Activated CD4-positive, alpha-beta memory T cell treated with anti-CD3 and anti-CD28 coated beads, Interleukin-2, amount 10 ng/mL, durations not matched to agents 7 days and 5 days (primary cell): ENCODE data around the gene TXNDC11. TPM values are rescaled to one million over a fixed set of nuclear protein-coding genes. Genes with fewer than 3 reads are reported as not detected.

Source experiments
- CTCF ChIA-PET: fragments of 350-600 bp; sonication (Branson Sonifier 250); formaldehyde crosslinking; loops from one replicate; lab custom pipeline; 2021; ENCODE audit warnings: antibody characterized with exemption, inconsistent platforms; lab: Charles Lee
- POLR2A ChIA-PET: fragments of 350-600 bp; sonication (Branson Sonifier 250); formaldehyde crosslinking; loops from one replicate; lab custom pipeline; 2021; ENCODE audit warnings: antibody characterized with exemption; lab: Charles Lee
- DNase-seq: peaks from one replicate; pipeline ENCODE4 v3.0.0-alpha.2; 2020
- H3K27ac Mint-ChIP-seq: one replicate; pipeline ENCODE4 v1.8.0; 2021; ENCODE audit warnings: mild to moderate bottlenecking, mixed read lengths
- H3K27me3 Mint-ChIP-seq: one replicate; pipeline ENCODE4 v1.8.0; 2021; ENCODE audit warnings: mixed read lengths
- H3K36me3 Mint-ChIP-seq: one replicate; pipeline ENCODE4 v1.8.0; 2021; ENCODE audit warnings: low read depth, mixed read lengths
- H3K4me1 Mint-ChIP-seq: one replicate; pipeline ENCODE4 v1.8.0; 2021; ENCODE audit warnings: mixed read lengths
- H3K4me3 Mint-ChIP-seq: one replicate; pipeline ENCODE4 v1.8.0; 2021; ENCODE audit warnings: mild to moderate bottlenecking, mixed read lengths
- H3K9me3 Mint-ChIP-seq: one replicate; pipeline ENCODE4 v1.8.0; 2021; ENCODE audit warnings: mixed read lengths
- total RNA-seq, 2 experiments: library from RNA; stranded (reverse); gene quantifications; one replicate each; pipeline ENCODE4 v1.2.3, GENCODE V29; 2021

The TXNDC11 gene
- total RNA-seq, 2 experiments from 2014 or later, result 45.3 to 46.6 TPM

DNA sequence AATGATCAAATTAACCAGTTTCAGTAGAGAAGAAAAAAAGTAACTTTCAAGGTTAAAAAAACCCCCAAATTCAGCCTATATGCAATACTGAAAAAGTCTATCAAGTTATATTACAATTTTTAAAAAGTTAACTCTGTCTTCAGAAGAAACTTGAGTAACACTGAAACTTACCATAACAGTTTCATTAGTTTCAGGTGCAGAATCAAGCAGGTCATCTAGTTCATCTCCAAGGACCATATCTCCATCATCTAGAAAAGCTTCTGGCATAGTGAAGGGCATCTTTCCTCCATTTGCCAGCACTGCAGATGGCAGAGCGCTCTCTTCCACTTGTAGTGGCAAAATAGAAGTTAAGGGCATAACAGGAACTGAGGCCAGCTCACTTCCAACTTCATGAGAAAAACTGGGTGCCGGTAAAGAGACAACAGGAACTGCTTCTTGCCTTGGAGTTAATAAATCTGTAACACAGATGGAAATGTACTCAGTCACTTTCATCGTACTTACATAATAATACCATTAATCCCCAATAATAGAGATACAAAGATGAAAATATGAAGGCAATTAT, 31.5 kb upstream of the TXNDC11 start:
- DNase-seq, result no peak
- Mint-ChIP-seq H3K4me3 (no peak overlapping the region), H3K27ac (peak overlapping the region; percentile 15), H3K4me1 (peaks cover 17% of the 10 kb centered on the region), H3K36me3 (peaks cover 41% of the 10 kb centered on the region), H3K9me3 (no peaks in the 10 kb centered on the region), H3K27me3 (no peaks in the 10 kb centered on the region)
- POLR2A ChIA-PET, result no interaction called here
- CTCF ChIA-PET, result no interaction called here

DNA sequence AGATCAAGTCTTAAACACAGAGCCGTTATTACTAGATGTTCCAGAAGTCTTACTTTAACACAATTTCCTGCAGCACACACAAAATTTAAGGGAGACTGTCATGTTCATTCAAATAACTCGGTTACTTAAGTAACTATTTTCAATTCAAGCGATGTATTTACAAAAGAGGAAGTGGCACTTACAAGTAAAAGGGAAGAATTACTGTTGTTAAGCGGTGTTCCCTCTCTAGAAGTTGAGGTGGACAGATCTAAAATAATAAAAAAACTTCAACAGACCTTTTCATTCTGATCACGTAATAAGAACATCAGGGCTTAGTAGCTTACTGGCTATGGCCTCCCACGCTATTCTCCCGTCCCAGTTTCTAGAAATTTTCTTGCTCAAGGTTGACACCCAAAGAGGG, 26.2 kb upstream of the TXNDC11 start:
- H3K27ac Mint-ChIP-seq, result no peak overlapping the region
- CTCF ChIA-PET, result interaction anchor here (0.6 kb wide), 1 partner anchor 41 kb away, joined by 4 read pairs; no protein-coding TSS in a partner anchor
- H3K4me1 Mint-ChIP-seq, result peaks cover 18% of the 10 kb centered on the region
- H3K27me3 Mint-ChIP-seq, result no peaks in the 10 kb centered on the region
- POLR2A ChIA-PET, result interaction anchor here (0.9 to 1.3 kb wide), 3 partner anchors 13 to 78 kb away, joined by 3 to 6 read pairs (median 4); partner anchors contain the start of gene TXNDC11
- no peak overlapping the region for H3K4me3 Mint-ChIP-seq
- H3K36me3 Mint-ChIP-seq, result peaks cover 62% of the 10 kb centered on the region
- DNase-seq, result no peak
- no peaks in the 10 kb centered on the region for H3K9me3 Mint-ChIP-seq

DNA sequence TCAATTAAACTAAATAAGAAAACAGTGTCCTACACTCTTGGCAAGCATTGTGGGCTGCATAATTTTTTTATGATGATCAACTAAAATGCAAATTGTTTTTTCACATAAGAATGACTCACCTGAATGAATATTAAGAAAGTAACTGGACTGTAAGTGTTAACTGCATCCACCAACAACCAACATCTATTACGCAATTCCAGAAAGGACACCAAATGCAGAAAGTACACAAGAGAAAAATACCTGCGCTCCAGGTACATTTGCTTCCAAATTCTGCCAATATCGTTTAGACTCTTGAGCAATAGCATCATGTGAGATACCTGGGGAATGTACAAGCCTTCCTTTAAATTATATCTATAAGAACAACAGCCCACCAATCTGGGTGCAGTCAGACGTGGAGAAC, 19.8 kb upstream of the TXNDC11 start:
- POLR2A ChIA-PET, result no interaction called here
- H3K36me3 Mint-ChIP-seq, result peaks cover 72% of the 10 kb centered on the region

DNA sequence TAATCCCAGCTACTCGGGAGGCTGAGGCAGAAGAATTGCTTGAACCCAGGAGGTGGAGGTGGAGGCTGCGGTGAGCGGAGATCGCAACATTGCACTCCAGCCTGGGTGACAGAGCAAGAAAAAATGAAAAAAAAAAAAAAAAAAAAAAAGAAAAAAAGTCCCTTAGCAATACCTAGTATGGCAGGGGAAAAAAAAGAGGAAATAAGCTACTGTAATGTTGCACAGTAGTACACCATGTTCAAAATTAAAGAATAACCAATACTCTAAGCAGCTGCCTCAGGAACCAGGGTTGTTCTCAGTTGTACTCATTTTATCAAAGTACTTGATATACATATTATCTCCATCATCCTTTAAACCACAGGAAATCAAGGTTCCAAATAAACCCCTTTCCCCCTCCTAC, 17.3 kb upstream of the TXNDC11 start:
- peaks cover 79% of the 10 kb centered on the region for H3K36me3 Mint-ChIP-seq
- H3K27me3 Mint-ChIP-seq, result no peaks in the 10 kb centered on the region
- ChIA-PET CTCF (interaction anchor here (1.1 kb wide), 1 partner anchor 12 kb away, joined by 3 read pairs; no protein-coding TSS in a partner anchor), POLR2A (interaction anchor here (1.2 kb wide), 1 partner anchor 27 kb away, joined by 3 read pairs; no protein-coding TSS in a partner anchor)
- no peak overlapping the region for H3K27ac Mint-ChIP-seq
- H3K4me3 Mint-ChIP-seq, result no peak overlapping the region
- no peak for DNase-seq
- no peaks in the 10 kb centered on the region for H3K9me3 Mint-ChIP-seq
- H3K4me1 Mint-ChIP-seq, result no peaks in the 10 kb centered on the region

More for the DNA sequence above, 19.8 kb upstream of the TXNDC11 start:
- H3K4me1 Mint-ChIP-seq, result no peaks in the 10 kb centered on the region
- no peak for DNase-seq
- CTCF ChIA-PET, result interaction anchor here (1.5 kb wide), 1 partner anchor 19 kb away, joined by 4 read pairs; no protein-coding TSS in a partner anchor
- no peaks in the 10 kb centered on the region for H3K27me3 Mint-ChIP-seq
- no peak overlapping the region for H3K4me3 Mint-ChIP-seq
- no peaks in the 10 kb centered on the region for H3K9me3 Mint-ChIP-seq
- H3K27ac Mint-ChIP-seq, result no peak overlapping the region

DNA sequence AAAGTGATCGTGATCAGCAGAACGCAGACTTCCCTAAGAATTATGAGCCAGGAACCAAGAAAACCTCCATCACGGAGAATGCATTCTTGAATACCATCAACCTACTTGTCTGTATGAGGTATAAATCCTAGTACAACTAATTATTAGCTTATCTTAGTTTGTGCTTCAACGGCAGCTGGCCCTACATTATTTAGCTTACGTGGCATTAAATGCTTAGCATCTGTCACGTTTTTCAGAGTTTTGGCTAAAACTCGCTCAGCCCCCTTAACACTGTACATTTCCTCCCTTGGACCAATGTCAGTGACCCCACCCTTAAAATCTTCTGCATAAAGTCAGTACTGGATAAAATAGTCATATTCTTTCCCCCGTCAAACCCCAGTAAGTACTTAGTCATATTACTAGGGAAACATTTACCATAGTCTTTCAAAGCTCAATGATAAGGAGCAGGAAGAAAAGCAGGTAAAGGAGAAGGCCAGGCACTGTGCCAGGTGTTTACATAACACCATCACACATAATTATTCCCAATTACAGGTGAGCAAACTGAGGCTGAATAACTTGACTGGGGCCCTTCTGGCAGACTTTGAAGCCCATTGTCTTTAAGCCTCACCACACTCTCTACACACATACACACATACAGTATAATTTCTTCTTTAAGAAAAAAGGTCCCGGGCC, 16.6 kb upstream of the TXNDC11 start:
- no peak overlapping the region for H3K27ac Mint-ChIP-seq
- no peaks in the 10 kb centered on the region for H3K9me3 Mint-ChIP-seq
- H3K4me3 Mint-ChIP-seq, result no peak overlapping the region
- CTCF ChIA-PET, result interaction anchor here (1.1 kb wide), 1 partner anchor 11 kb away, joined by 3 read pairs; no protein-coding TSS in a partner anchor
- DNase-seq, result no peak
- peaks cover 74% of the 10 kb centered on the region for H3K36me3 Mint-ChIP-seq
- POLR2A ChIA-PET, result interaction anchor here (1.2 to 1.3 kb wide), 2 partner anchors 28 to 38 kb away, joined by 3 to 6 read pairs; partner anchors contain the start of gene ZC3H7A
- no peaks in the 10 kb centered on the region for H3K27me3 Mint-ChIP-seq
- no peaks in the 10 kb centered on the region for H3K4me1 Mint-ChIP-seq

DNA sequence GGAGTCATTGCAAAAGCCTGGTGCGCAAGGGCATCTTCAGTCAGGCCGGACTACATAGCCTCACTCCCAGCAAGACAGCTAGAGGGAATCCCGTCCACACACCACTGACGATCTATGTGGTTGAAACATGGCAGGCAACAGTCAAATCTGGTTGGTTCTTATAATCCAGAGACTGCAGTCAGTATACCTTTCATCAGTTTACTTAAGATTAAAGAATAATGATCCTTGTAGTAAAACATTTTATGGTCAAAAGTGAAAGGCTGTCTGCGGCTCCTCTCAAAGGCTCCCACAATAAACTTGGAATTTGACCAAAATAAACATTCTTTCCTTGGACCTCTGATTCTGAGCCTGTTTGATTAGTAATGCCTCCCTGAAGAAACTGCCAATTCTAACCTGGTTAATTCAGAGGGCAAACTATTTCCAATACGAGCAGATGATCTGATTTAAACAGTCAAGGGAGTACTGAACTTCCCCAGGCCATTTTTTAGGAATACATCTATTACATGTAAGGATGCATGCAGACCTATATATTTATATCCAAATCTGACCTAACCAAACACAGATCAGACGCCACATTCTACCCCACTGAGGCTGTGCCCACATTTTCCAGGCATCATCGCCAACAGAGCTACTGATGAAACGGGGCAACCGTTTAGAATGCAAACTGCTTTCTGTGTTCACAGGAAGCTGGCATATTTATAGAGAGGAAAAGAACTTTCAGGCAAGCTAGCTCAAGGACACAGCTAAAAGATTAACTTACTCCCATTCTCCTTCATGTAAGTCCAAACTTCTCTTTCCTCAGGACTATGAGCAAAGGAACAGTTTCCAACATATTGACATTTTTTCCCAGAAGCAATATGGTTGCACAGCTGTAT, 15.3 kb upstream of the TXNDC11 start:
- Mint-ChIP-seq H3K4me1 (no peaks in the 10 kb centered on the region), H3K27me3 (no peaks in the 10 kb centered on the region), H3K27ac (no peak overlapping the region), H3K9me3 (no peaks in the 10 kb centered on the region), H3K36me3 (peaks cover 74% of the 10 kb centered on the region), H3K4me3 (no peak overlapping the region)
- ChIA-PET CTCF (interaction anchor here (1.0 kb wide), 1 partner anchor 40 kb away, joined by 3 read pairs; the partner anchor contains the start of gene ZC3H7A), POLR2A (interaction anchor here (0.6 to 1.3 kb wide), 3 partner anchors 10 to 40 kb away, joined by 3 to 6 read pairs (median 3); partner anchors contain the start of genes TXNDC11 and ZC3H7A)
- no peak for DNase-seq

DNA sequence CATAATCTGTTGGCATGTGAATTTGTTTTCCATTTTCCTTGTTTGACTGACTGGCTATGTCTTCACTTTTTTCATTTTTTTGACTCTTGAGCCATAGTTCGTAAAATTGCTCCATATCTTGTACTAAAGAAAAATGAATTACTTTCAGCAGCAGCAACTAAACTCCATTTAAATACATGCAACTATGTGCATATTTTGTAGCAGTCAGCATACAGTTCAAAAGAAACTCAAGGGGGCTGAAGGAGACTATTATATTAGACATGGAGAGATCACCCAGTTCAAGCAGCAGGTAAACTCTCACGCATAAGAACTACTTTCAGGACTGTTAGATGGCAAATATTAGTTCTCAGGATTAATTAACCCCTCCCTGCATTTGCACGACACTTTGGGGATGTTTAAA, 13.6 kb upstream of the TXNDC11 start:
- H3K36me3 Mint-ChIP-seq, result peaks cover 69% of the 10 kb centered on the region
- no peaks in the 10 kb centered on the region for H3K4me1 Mint-ChIP-seq
- no peak overlapping the region for H3K4me3 Mint-ChIP-seq
- POLR2A ChIA-PET, result no interaction called here
- H3K27me3 Mint-ChIP-seq, result no peaks in the 10 kb centered on the region
- CTCF ChIA-PET, result no interaction called here
- no peak overlapping the region for H3K27ac Mint-ChIP-seq
- DNase-seq, result no peak
- no peaks in the 10 kb centered on the region for H3K9me3 Mint-ChIP-seq

DNA sequence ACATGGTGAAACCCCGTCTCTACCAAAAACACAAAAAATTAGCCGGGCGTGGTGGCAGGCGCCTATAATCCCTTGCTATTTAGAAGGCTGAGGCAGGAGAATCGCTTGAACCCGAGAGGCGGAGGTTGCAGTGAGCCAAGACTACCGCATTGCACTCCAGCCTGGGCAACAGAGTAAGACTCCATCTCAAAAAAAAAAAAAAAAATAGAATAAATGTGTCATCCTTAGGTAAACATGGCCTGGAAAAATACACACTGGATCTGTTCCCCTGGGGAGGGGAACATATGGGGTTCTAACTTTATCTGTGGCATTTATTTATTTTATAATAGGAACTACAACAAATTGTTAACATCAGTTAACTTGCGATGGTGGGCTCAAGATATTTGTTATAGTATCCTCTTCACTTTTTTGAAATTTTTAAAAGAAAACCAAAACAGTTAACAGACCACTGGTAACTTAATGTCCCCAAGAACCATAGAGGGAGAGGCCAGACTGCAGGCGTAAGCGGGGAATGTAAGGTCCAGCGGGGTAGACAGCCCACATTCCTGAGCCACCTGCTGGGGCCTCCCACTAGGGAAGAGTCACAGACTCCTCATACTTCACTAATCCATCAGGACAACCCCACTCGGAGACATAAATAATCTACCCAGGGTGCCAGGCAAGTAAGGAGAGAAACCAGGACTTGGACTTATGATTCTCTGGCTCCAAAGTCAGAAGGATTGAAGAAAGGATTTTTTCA, 12.5 kb upstream of the TXNDC11 start:
- Mint-ChIP-seq H3K9me3 (no peaks in the 10 kb centered on the region), H3K4me1 (peaks cover 2% of the 10 kb centered on the region), H3K27ac (no peak overlapping the region), H3K27me3 (no peaks in the 10 kb centered on the region), H3K4me3 (no peak overlapping the region), H3K36me3 (peaks cover 66% of the 10 kb centered on the region)
- DNase-seq, result no peak
- POLR2A ChIA-PET, result no interaction called here
- CTCF ChIA-PET, result no interaction called here

DNA sequence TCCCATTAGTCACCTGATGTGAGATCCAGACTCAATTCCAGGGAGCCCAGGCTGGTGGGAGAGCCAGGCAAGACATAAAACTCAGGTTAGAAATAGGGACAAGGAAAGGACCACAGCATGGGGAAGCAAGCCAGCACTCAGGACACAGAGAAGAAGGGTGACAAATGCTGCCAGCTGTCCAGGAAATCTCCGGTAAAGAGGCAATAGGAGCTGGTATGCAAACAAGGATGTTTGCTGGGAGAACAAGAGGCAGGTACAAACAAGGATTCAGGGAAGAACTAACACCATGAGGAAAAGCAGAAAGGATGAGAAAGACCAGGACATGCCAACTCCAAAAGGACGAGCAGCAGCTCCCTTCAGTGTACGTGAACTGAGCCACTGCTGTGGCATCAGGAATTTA, 10.2 kb upstream of the TXNDC11 start:
- Mint-ChIP-seq H3K4me1 (peaks cover 13% of the 10 kb centered on the region), H3K9me3 (no peaks in the 10 kb centered on the region), H3K27ac (no peak overlapping the region), H3K4me3 (no peak overlapping the region), H3K27me3 (no peaks in the 10 kb centered on the region), H3K36me3 (peaks cover 67% of the 10 kb centered on the region)
- POLR2A ChIA-PET, result interaction anchor here (1.3 to 2.3 kb wide), 2 partner anchors 11 to 30 kb away, joined by 3 to 6 read pairs; partner anchors contain the start of gene TXNDC11
- CTCF ChIA-PET, result interaction anchor here (1.0 kb wide), 1 partner anchor 20 kb away, joined by 3 read pairs; no protein-coding TSS in a partner anchor
- DNase-seq, result no peak

DNA sequence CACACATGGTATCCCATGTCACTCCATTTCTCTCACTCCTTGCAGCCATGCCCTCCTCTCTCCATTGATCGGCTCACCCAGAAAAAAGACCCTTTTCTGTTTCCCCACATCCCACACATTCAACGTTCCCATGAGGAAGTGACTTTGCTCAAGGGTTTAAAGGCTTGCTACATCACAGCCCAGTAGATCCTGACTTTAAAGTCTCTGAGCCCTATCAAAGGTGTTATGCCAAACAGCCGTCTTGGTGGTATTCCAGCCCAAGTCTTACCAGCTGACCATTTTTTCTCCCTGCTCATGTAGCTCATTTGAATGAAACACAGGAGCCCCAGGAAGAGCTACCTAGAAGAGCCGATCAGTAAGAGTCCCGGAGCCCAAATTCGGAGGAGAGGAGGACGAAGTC, 7.4 kb upstream of the TXNDC11 start:
- no peak for DNase-seq
- CTCF ChIA-PET, result no interaction called here
- Mint-ChIP-seq H3K9me3 (no peaks in the 10 kb centered on the region), H3K27ac (no peak overlapping the region), H3K27me3 (no peaks in the 10 kb centered on the region), H3K36me3 (peaks cover 47% of the 10 kb centered on the region), H3K4me3 (no peak overlapping the region), H3K4me1 (peaks cover 19% of the 10 kb centered on the region)
- POLR2A ChIA-PET, result no interaction called here

DNA sequence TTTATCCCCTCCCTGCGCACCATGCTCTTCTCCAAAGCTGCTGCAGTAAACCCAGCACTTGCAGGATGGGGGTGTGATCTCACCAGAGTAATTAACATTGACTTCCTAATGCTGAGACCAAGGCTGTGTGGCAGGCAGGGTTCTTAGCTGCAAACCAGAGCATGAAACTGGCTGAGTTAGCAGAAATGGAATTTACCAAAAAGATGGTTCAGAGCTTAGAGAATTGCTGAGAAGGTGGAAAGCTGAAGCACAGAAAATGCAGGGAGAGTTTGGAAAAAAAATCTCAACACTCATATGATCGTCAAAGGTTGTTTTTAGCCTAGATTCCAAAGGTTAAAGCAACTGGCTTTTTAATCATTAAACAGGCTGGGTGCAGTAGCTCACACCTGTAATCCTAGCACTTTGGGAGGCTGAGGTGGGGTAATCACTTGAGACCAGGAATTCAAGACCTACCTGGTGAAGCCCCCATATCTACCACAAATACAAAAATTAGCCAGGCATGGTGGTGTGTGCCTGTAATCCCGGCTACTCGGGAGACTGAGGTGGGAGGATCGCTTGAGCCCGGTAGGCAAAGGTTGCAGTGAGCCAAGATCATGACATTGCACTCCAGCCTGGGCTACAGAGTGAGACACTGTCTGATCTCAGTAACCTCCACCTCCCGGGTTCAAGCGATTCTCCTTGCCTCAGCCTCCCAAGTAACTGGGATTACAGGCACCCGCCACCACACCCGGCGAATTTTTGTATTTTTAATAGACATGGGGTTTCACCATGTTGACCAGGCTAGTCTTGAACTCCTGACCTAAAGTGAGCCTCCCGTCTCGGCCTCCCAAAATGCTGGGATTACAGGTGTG, 6.0 kb upstream of the TXNDC11 start:
- Mint-ChIP-seq H3K27ac (peak overlapping the region; percentile 62), H3K36me3 (peaks cover 44% of the 10 kb centered on the region), H3K9me3 (no peaks in the 10 kb centered on the region), H3K4me3 (no peak overlapping the region), H3K4me1 (peaks cover 28% of the 10 kb centered on the region), H3K27me3 (no peaks in the 10 kb centered on the region)
- DNase-seq, result peak; percentile 27
- POLR2A ChIA-PET, result interaction anchor here (0.8 to 1.2 kb wide), 2 partner anchors 10 to 33 kb away, joined by 3 read pairs; no protein-coding TSS in a partner anchor
- CTCF ChIA-PET, result interaction anchor here (0.7 to 1.1 kb wide), 4 partner anchors 9 to 319 kb away, joined by 3 to 5 read pairs (median 3); partner anchors contain the start of gene ZC3H7A
